Measurements from ENCODE around the gene KDELR3. TPM values are rescaled to one million over a fixed set of nuclear protein-coding genes. Genes with fewer than 3 reads are reported as not detected.

KDELR3 gene
- total RNA-seq, 1 donor from 2014 or later = 1.3 TPM

- intact Hi-C loops (cut with micrococcal nuclease) = no loop called here
Observed at GRCh38 chr22:38481871-38482332, 14.0 kb downstream of the KDELR3 start.

DNA sequence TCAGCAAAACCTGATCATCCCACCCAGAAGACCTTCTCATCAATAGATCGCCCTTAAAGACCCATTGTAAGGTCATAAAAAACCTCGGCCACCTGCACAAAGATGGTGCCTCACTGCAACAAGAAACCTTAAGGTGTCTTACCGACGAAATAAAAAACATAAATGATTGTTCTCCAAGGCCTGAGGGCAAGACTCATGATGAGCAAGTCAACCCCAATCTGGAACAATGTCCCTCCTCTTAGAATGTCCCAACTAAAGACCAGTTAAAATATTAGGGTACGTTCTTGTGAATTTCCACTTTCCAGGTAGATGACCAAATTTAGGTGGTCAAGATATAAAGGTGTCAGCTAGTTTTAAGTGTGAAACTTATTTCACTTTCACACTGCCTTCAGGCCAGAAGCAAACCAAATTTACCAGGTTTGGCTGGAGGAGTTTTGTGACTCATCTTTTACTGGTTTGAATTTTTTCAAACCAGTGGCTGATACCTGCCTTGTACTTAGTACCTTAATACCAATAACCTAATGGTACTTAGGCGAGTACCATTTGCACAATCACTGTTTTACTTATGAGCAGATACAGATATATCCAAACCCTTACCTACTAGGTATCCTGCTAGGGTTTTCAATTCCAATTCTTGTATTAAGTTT lies 14.9 kb downstream of the KDELR3 start:
- intact Hi-C loops (cut with micrococcal nuclease) = no loop called here

DNA sequence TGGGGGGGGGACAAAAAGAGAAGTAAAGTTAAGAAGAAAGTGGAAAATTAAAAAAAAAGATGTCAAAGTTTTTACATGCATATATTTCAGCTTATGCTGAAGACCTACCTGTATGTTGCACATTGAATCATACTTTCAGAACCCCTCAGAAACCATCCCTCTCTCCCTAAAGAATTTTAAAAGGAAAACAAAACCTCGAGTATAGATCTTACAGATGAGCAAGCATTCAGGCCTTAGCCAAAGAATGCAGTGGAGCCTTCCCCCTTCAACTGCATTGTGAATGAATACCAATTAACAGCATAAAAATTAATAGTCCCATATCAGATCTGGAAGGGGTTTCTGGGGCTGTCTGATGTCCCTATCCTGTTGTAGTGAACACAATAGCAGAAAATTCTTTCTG lies 16.3 kb downstream of the KDELR3 start:
- intact Hi-C loops (cut with micrococcal nuclease) = no loop called here

GRCh38 chr22:38485783-38486182 lies 17.9 kb downstream of the KDELR3 start:
- intact Hi-C loops (cut with micrococcal nuclease) = no loop called here

GRCh38 chr22:38487946-38488345 lies 20.1 kb downstream of the KDELR3 start:
- intact Hi-C loops (cut with micrococcal nuclease) = no loop called here

- intact Hi-C loops (cut with micrococcal nuclease) = no loop called here
Observed at GRCh38 chr22:38489142-38489541, 21.2 kb downstream of the KDELR3 start.

GRCh38 chr22:38489561-38490145 lies 21.8 kb downstream of the KDELR3 start:
- intact Hi-C loops (cut with micrococcal nuclease) = no loop called here

GRCh38 chr22:38490475-38490874 lies 22.6 kb downstream of the KDELR3 start:
- intact Hi-C loops (cut with micrococcal nuclease) = no loop called here

GRCh38 chr22:38490915-38491314 lies 23.0 kb downstream of the KDELR3 start:
- intact Hi-C loops (cut with micrococcal nuclease) = no loop called here

DNA sequence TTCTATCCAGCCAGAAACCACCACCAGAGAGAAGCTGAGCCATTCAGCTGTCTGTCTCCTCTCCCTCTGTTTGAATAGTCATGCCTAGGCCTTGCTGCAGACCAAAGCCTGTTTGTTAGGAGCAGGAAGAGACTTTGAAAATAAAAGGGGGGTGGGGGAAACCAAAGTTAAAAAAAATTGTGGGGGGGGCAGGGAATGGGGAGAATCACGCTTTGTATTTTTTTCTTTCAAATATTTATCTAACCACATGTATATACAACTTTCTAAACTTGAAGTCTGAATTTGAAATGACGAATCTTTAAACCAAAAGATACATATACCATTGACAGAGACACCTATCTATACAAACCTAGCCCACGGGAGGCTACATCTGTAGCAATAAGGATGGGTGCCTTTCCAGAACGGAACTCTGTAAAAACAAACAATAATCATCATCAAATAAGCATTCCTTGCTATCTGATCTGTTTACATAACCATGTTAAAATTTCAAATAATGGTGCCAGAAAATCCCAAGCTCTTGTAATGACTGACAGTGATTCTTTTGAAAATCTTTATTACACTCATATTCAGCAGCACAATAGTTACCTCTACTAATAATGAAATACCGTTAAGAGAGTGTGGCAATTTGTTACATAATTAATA lies 23.9 kb downstream of the KDELR3 start:
- intact Hi-C loops (cut with micrococcal nuclease) = no loop called here

- intact Hi-C loops (cut with micrococcal nuclease) = no loop called here
Observed at GRCh38 chr22:38494498-38494897, 26.6 kb downstream of the KDELR3 start.

GRCh38 chr22:38494939-38495338 lies 27.0 kb downstream of the KDELR3 start:
- intact Hi-C loops (cut with micrococcal nuclease) = no loop called here

GRCh38 chr22:38497869-38498268 lies 30.0 kb downstream of the KDELR3 start:
- intact Hi-C loops (cut with micrococcal nuclease) = no loop called here

DNA sequence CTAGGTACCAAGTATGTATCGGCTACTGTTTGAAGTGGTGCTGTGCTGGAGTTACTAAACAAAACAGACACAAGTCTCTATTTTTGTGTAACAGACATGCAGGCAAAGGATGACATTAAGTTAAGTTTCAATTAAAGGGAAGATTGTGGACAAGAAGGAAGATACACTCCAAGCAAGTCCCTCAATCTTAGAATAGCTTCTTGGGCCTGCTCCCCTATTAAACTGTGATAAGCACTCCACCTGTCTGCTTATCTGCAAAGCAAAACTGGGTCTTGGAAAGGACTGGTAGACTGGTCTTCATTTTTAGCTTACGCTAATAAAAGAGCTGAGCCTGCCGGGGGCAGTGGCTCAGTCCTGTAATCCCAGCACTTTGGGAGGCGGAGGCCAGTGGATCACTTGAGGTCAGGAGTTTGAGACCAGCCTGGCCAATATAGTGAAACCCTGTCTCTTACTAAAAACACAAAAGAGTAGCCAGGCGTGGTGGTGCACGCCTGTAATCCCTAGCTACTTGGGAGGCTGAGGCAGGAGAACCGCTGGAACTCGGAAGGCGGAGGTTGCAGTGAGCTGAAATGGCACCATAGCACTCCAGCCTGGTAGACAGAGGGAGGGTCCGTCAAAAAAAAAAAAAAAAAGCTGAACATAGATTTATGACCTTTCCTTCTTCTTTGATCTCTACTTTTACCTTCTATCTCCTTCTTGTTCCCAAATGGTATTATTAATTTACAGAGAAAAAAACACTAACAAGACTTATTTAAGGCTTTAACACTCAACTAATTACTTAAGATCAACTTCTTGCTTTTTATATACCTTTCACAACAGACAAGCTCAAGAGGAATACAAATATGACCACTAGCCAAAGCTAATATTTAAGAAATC lies 34.1 kb downstream of the KDELR3 start:
- intact Hi-C loops (cut with micrococcal nuclease) = no loop called here

- intact Hi-C loops (cut with micrococcal nuclease) = no loop called here
Observed at GRCh38 chr22:38503021-38503420, 35.1 kb downstream of the KDELR3 start.

- intact Hi-C loops (cut with micrococcal nuclease) = loop anchor here (1.0 to 5.0 kb wide), 3 partner anchors 64 to 812 kb away; partner anchors contain the start of genes PLA2G6 and RPL3
Observed at GRCh38 chr22:38504731-38505540, 37.0 kb downstream of the KDELR3 start.

DNA sequence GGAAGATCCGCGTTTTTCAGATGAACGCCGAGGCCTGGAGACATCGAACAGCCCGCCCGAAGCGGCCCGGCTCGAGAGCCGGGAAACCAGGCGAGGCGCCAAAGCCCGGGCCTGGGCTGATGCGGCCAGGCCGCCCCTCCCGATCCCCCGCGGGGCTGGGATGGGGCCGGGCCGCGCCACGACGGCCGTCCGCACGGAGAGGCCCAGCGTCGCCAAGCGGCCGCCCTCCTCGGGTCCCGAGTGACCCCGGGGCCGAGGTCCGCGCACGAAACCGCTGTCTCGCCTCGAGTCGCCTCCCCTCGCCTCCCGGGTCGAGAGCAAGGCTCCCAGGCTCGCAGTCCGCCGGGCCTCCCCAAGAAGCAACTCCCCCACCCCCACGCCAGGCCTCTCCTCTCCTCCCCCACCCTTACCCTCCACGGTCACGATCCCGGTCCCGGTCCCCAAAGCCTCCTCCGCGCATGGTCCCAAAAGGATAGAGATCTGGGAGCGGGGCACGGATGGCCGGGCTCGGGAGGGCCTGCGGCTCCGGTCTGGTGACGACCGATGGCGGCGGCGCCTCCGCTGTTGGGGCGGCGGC lies 37.7 kb downstream of the KDELR3 start:
- intact Hi-C loops (cut with micrococcal nuclease) = loop anchor here (1.0 to 5.0 kb wide), 5 partner anchors 64 to 812 kb away; partner anchors contain the start of genes CBY1, FAM227A, GTPBP1 and PLA2G6

DNA sequence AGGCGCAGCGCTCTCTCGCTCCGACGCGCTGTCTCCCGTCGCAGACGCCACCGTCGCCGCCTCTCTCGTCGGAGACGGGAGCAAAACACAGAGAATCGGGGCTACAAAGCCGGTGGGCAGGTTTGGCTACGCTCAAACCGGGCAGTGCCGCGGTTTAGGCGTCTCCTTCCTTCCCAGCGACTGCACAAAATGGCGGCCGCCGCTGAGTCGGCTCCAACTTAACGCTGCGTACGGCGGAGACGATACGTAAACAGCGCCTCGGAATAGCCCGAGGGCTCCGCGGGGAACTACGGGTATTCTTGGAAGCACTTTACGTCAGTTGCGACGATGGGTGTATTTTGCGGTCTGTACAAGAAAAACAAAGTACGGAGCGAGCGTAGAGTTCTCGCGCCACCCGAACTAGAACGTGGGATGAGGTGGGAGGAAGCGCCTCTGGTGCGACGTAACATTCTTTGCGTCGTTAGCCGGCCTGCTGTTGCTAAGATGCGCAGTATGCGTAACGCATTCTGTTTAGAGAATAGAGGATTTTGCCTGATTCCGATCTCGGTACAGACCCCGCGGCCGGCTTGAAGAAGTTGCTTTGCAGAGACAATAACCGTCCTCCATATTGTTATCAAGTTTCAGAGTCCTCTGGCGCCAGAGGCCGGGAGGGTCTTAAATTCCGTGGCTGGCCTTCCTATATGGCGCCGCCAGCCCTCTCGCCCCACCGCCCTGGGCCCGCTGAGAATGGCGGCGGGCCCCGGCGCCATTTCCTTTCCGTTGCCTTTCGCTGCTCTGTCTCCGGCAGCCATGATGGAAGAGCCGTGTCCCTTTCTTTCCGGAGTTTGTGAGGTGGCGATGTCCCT lies 38.4 kb downstream of the KDELR3 start, which contains the start of gene DDX17:
TSS of gene DDX17 (minus strand) at position 194 of the 845 bp plus-strand sequence.
- intact Hi-C loops (cut with micrococcal nuclease) = loop anchor here (1.0 to 5.0 kb wide), 4 partner anchors 150 to 811 kb away; partner anchors contain the start of genes CBY1, FAM227A, GTPBP1 and PLA2G6

DNA sequence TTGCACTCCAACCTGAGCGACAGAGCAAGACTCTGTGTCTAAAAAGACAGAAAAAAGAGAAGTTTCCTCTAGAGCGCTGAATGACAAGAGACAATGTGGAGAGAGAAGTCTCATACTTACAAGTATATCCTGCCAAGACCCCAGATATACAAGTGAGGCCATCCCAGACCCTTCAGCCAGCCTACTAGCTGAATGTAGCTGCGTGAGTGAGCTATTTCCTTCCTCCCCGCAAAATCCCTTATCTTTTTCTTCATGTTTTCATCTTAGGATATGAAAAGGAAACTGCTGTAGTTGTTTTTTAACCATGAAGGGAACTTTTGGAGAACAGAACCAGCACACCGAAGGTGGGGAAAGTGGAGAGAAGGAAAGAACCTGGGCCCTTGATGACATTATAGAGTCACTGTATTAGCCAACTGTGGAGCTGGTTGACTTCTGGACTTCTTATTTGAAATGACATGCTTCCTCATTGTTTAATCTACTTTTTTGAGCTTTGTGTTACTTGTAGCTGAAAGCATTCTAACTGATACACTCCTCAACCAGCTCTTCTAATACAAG lies 42.6 kb downstream of the KDELR3 start:
- intact Hi-C loops (cut with micrococcal nuclease) = no loop called here
